T-helper 1 cell (primary cell): Measurements from ENCODE around the gene SRGAP2.
"Not testable (repeated sequence)": the region's sequence is repeated elsewhere in the genome, so short reads cannot be mapped to it uniquely, and the experiment has no call there.

Experiments
- DNase-seq, 5 donors: peaks; one replicate each; pipeline ENCODE4 v3.0.0-alpha.2; 2012 to 2020
- total RNA-seq, 4 donors: gene quantifications; one replicate each; lab custom pipeline; 2026; lab: John Stamatoyannopoulos, UW

SRGAP2 gene
- 14.3 to 25.4 (median 22.0) reads per million in 4 donors for total RNA-seq

- DNase-seq: peak; percentile 17 to 63 (median 29)
These were observed at the start of gene SRGAP2 for GRCh38 chr1:206203364-206204158. SRGAP2 (plus strand) TSS chr1:206203541; CDS start chr1:206205971, 2,430 bp downstream.

- not testable (repeated sequence) for DNase-seq
These were observed 35.9 kb upstream of the SRGAP2 start for GRCh38 chr1:206167350-206168029.

GRCh38 chr1:206169794-206170193, 33.5 kb upstream of the SRGAP2 start:
- not testable (repeated sequence) for DNase-seq

- DNase-seq: not testable (repeated sequence)
These were observed 30.1 kb upstream of the SRGAP2 start for GRCh38 chr1:206173110-206173719.

GRCh38 chr1:206174182-206174868, 29.0 kb upstream of the SRGAP2 start:
- DNase-seq: not testable (repeated sequence)

- DNase-seq: not testable (repeated sequence)
These were observed 27.8 kb upstream of the SRGAP2 start for GRCh38 chr1:206175459-206176113.

- not testable (repeated sequence) for DNase-seq
These were observed 27.2 kb upstream of the SRGAP2 start for GRCh38 chr1:206176114-206176502.

- DNase-seq: not testable (repeated sequence)
These were observed 25.0 kb upstream of the SRGAP2 start for GRCh38 chr1:206178061-206178989.

- not testable (repeated sequence) for DNase-seq
These were observed 23.7 kb upstream of the SRGAP2 start for GRCh38 chr1:206179666-206180065.

GRCh38 chr1:206182368-206183317, 20.7 kb upstream of the SRGAP2 start:
- not testable (repeated sequence) for DNase-seq

GRCh38 chr1:206183788-206184187, 19.6 kb upstream of the SRGAP2 start:
- not testable (repeated sequence) for DNase-seq

- DNase-seq: not testable (repeated sequence)
These were observed 17.6 kb upstream of the SRGAP2 start for GRCh38 chr1:206185778-206186177.

- not testable (repeated sequence) for DNase-seq
These were observed 16.5 kb upstream of the SRGAP2 start for GRCh38 chr1:206186826-206187225.

- DNase-seq: not testable (repeated sequence)
These were observed 8.2 kb upstream of the SRGAP2 start for GRCh38 chr1:206195182-206195581.

GRCh38 chr1:206196748-206197424, 6.5 kb upstream of the SRGAP2 start:
- not testable (repeated sequence) for DNase-seq

GRCh38 chr1:206202789-206203363, 465 bp upstream of the SRGAP2 start, which contains the start of gene FAM72A:
FAM72A (minus strand) TSS chr1:206202839; CDS start chr1:206202025, 814 bp downstream.
- DNase-seq: peak; percentile 91 to 100 (median 96)

- not testable (repeated sequence) for DNase-seq
These were observed 794 bp downstream of the SRGAP2 start for GRCh38 chr1:206204159-206204511.

GRCh38 chr1:206204871-206205270, 1.5 kb downstream of the SRGAP2 start:
- DNase-seq: not testable (repeated sequence)

GRCh38 chr1:206205569-206205968, 2.2 kb downstream of the SRGAP2 start:
- DNase-seq: not testable (repeated sequence)
